GM12878 (cell line): ENCODE data around the gene ANKRD28. TPM values are rescaled to one million over a fixed set of nuclear protein-coding genes. Genes with fewer than 3 reads are reported as not detected.
"Not testable (repeated sequence)": the region's sequence is repeated elsewhere in the genome, so short reads cannot be mapped to it uniquely, and the experiment has no call there.

ENCODE experiments used
- ATAC-seq: fragments of 200-7000 bp; cut with Tn5 transposase; 3 replicates; pipeline ENCODE4 v1.9.1; 2020; ENCODE audit warnings: mild to moderate bottlenecking, moderate library complexity
- BruUV-seq: library from RNA; stranded (reverse); fragments of 400-500 nt; replicated peaks from 2 replicates; lab custom pipeline; 2021; lab: Mats Ljungman, UMichigan
- CTCF ChIA-PET: fragments of 300-600 bp; sonication (Branson Sonifier 250); formaldehyde crosslinking; extraction: SDS; loops from one replicate; lab custom pipeline; 2021; ENCODE audit warnings: inconsistent platforms; lab: Yijun Ruan, JAX
- POLR2A ChIA-PET: fragments of 350-600 bp; formaldehyde crosslinking; extraction: SDS; loops from one replicate; lab custom pipeline; 2021; ENCODE audit warnings: inconsistent platforms; lab: Charles Lee
- RAD21 ChIA-PET: fragments of 300-600 bp; sonication (Branson Sonifier 250); formaldehyde crosslinking; loops from one replicate; lab custom pipeline; 2023; ENCODE audit warnings: antibody characterized with exemption; ENCODE audit not compliant: unreplicated experiment; lab: Charles Lee
- SMC1A ChIA-PET: fragments of 300-600 bp; sonication (Branson Sonifier 250); formaldehyde crosslinking; loops from one replicate; lab custom pipeline; 2023; ENCODE audit not compliant: unreplicated experiment, uncharacterized antibody; lab: Charles Lee
- DNase-seq: peaks from one replicate; pipeline ENCODE4 v3.0.0-alpha.2; 2011; ENCODE audit warnings: low read depth, low spot score
- FAIRE-seq: peaks from 3 replicates; lab custom pipeline; 2011; peaks lifted over from hg19 to GRCh38; lab: Jason Lieb, UNC
- H2AFZ ChIP-seq: 2 replicates; pipeline ENCODE4 v1.6.0; 2011; ENCODE audit warnings: low read depth, low read length, control low read depth; ENCODE audit not compliant: control insufficient read depth
- H3K27ac ChIP-seq: 2 replicates; pipeline ENCODE4 v1.5.1; 2011; ENCODE audit warnings: control low read depth; ENCODE audit not compliant: control insufficient read depth, insufficient read depth
- H3K27me3 ChIP-seq, 2 experiments: replicated peaks in 1 of 2; 2 replicates each; pipeline versions ENCODE4 v1.6.0 to v1.6.1; 2011; ENCODE audit warnings: low read length in 1 of 2; ENCODE audit not compliant: control insufficient read depth in 2 of 2, insufficient read depth in 2 of 2
- H3K36me3 ChIP-seq, 2 experiments: 2 replicates each; pipeline ENCODE4 v1.5.1; 2011; ENCODE audit warnings: low read length in 1 of 2; ENCODE audit not compliant: control insufficient read depth in 2 of 2, insufficient read depth in 2 of 2
- H3K4me1 ChIP-seq: 2 replicates; pipeline ENCODE4 v1.6.1; 2011; ENCODE audit warnings: mild to moderate bottlenecking, low read length, moderate library complexity, mixed read lengths; ENCODE audit not compliant: control insufficient read depth, insufficient read depth
- H3K4me2 ChIP-seq: 2 replicates; pipeline ENCODE4 v1.6.0; 2011; ENCODE audit warnings: control low read depth; ENCODE audit not compliant: control insufficient read depth, insufficient read depth
- H3K4me3 ChIP-seq: fragments of 200-600 bp; sonication (generic); 2 replicates; pipeline ENCODE4 v1.5.1; 2016
- H3K79me2 ChIP-seq: 2 replicates; pipeline ENCODE4 v1.6.0; 2011; ENCODE audit warnings: low read length; ENCODE audit not compliant: control insufficient read depth, insufficient read depth
- H3K9ac ChIP-seq: 2 replicates; pipeline ENCODE4 v1.8.0; 2011; ENCODE audit warnings: low read length, control low read depth, mixed read lengths; ENCODE audit not compliant: control insufficient read depth, insufficient read depth
- H3K9me3 ChIP-seq: replicated peaks from 3 replicates; pipeline ENCODE4 v1.5.1; 2011; ENCODE audit warnings: mild to moderate bottlenecking, low read length; ENCODE audit not compliant: control insufficient read depth, insufficient read depth
- H4K20me1 ChIP-seq: 2 replicates; pipeline ENCODE4 v1.6.0; 2011; ENCODE audit not compliant: control insufficient read depth, insufficient read depth
- ATF2 ChIP-seq: IDR thresholded peaks from 2 replicates; pipeline ENCODE4 v1.6.1; 2012; ENCODE audit warnings: low read length, inconsistent platforms
- BACH1 ChIP-seq: fragments of 450-650 bp; IDR thresholded peaks from 2 replicates; pipeline ENCODE4 v1.6.1; 2017; ENCODE audit warnings: mild to moderate bottlenecking, borderline replicate concordance
- BCL11A ChIP-seq: IDR thresholded peaks from 2 replicates; pipeline ENCODE4 v1.6.1; 2011; ENCODE audit warnings: low read depth, low read length
- BCL3 ChIP-seq: IDR thresholded peaks from 2 replicates; pipeline ENCODE4 v1.6.1; 2011; ENCODE audit warnings: borderline replicate concordance, low read depth, mild to moderate bottlenecking, moderate library complexity, low read length; ENCODE audit not compliant: insufficient read depth, poor library complexity, severe bottlenecking
- CREM ChIP-seq: IDR thresholded peaks from 2 replicates; pipeline ENCODE4 v1.6.1; 2014; ENCODE audit warnings: antibody characterized with exemption, low read depth
- CTCF ChIP-seq, 3 experiments: IDR thresholded peaks in 2 of 3; conservative IDR thresholded peaks in 1 of 3; 2 replicates each; pipeline ENCODE4 v1.5.1; 2011; ENCODE audit warnings: low read depth in 3 of 3, low read length in 3 of 3, mild to moderate bottlenecking in 3 of 3, control low read depth in 2 of 3, moderate library complexity in 2 of 3, inconsistent platforms in 1 of 3, mixed read lengths in 1 of 3; ENCODE audit not compliant: control insufficient read depth in 2 of 3, insufficient read depth in 1 of 3; ENCODE audit errors: extremely low read depth in 1 of 3
- DPF2 ChIP-seq: fragments of 450-650 bp; IDR thresholded peaks from 2 replicates; pipeline ENCODE4 v1.6.1; 2017; ENCODE audit warnings: mild to moderate bottlenecking
- EP300 ChIP-seq, 2 experiments: fragments of 150-350 bp in 1 of 2; IDR thresholded peaks; 2 replicates each; pipeline ENCODE4 v1.6.1; 2011 to 2012; ENCODE audit warnings: low read depth in 2 of 2, low read length in 2 of 2, borderline replicate concordance in 1 of 2, improper control_type of control experiment in 1 of 2, inconsistent platforms in 1 of 2; ENCODE audit not compliant: control insufficient read depth in 1 of 2
- ETV6 ChIP-seq, 2 experiments: fragments of 450-650 bp in 1 of 2; IDR thresholded peaks in 1 of 2; conservative IDR thresholded peaks in 1 of 2; 2 replicates each; pipeline ENCODE4 v1.6.1; 2014; ENCODE audit warnings: antibody characterized with exemption in 1 of 2, borderline replicate concordance in 1 of 2, low read depth in 1 of 2, mild to moderate bottlenecking in 1 of 2, moderate library complexity in 1 of 2
- GATAD2B ChIP-seq: fragments of 450-650 bp; conservative IDR thresholded peaks from 2 replicates; pipeline ENCODE4 v1.6.1; 2017; ENCODE audit warnings: low read depth, mild to moderate bottlenecking, moderate library complexity
- IKZF1 ChIP-seq: fragments of 450-650 bp; conservative IDR thresholded peaks from 2 replicates; pipeline ENCODE4 v1.6.1; 2017; ENCODE audit warnings: antibody characterized with exemption, mild to moderate bottlenecking
- JUNB ChIP-seq: IDR thresholded peaks from 2 replicates; pipeline ENCODE4 v1.6.1; 2016; ENCODE audit warnings: antibody characterized with exemption, mild to moderate bottlenecking
- MEF2A ChIP-seq: IDR thresholded peaks from 2 replicates; pipeline ENCODE4 v1.6.1; 2011; ENCODE audit warnings: low read depth, mild to moderate bottlenecking, low read length, moderate library complexity; ENCODE audit not compliant: insufficient read depth
- MEF2B ChIP-seq: fragments of 450-650 bp; IDR thresholded peaks from 2 replicates; pipeline ENCODE4 v1.6.1; 2018; ENCODE audit warnings: mild to moderate bottlenecking, moderate library complexity; ENCODE audit not compliant: partially characterized antibody, poor library complexity, severe bottlenecking
- NFIC ChIP-seq: IDR thresholded peaks from 2 replicates; pipeline ENCODE4 v1.6.1; 2012; ENCODE audit warnings: low read depth, mild to moderate bottlenecking, inconsistent platforms, low read length, moderate library complexity
- RUNX3 ChIP-seq: IDR thresholded peaks from 2 replicates; pipeline ENCODE4 v1.6.1; 2012; ENCODE audit warnings: low read length, inconsistent platforms
- TCF12 ChIP-seq: IDR thresholded peaks from 2 replicates; pipeline ENCODE4 v1.6.1; 2011; ENCODE audit warnings: low read depth, mild to moderate bottlenecking, low read length
- ZNF24 ChIP-seq: fragments of 450-650 bp; IDR thresholded peaks from 2 replicates; pipeline ENCODE4 v1.6.1; 2017; ENCODE audit warnings: antibody characterized with exemption, mild to moderate bottlenecking
- WGBS: methylation state at CpG from one replicate; pipeline ENCODE4 v1.1.6; 2016; ENCODE audit warnings: low lambda C conversion rate; ENCODE audit not compliant: insufficient replicate concordance, insufficient coverage; ENCODE audit errors: missing lambda C conversion rate; 5-methylcytosine and 5-hydroxymethylcytosine counted together
- in situ Hi-C: fragments of 300-500 bp; cut with MboI; formaldehyde crosslinking; loops from 9 replicates; pipeline ENCODE4 v1.14.3; 2018; ENCODE audit warnings: mixed read lengths
- intact Hi-C: fragments of 100-400 bp; cut with micrococcal nuclease; formaldehyde crosslinking; loops from one replicate; pipeline ENCODE4 v1.14.2; 2022; ENCODE audit not compliant: unreplicated experiment
- polyA plus RNA-seq, 11 experiments: library from polyadenylated mRNA; depleted of rRNA in 4 of 11; unstranded in 6 of 11; stranded (reverse) in 5 of 11; fragments of >200 nt; fragmentation: Nextera tagmentation in 4 of 11; fragmentation: Illumina TruSeq in 1 of 11; extraction: Ambion mirVana in 4 of 11; extraction: Trizol in 1 of 11; gene quantifications; 1 replicate in 1 of 11; 2 replicates in 10 of 11; pipeline versions ENCODE4 v1.2.1 to v1.2.3, GENCODE V29; 2011 to 2016; ENCODE audit warnings: inconsistent platforms in 2 of 11, missing spikeins in 2 of 11, low read depth in 1 of 11
- total RNA-seq, 4 experiments: library from RNA; depleted of rRNA in 3 of 4; stranded (reverse); fragments of >200 nt in 3 of 4; fragmentation: Illumina TruSeq in 1 of 4; extraction: Trizol in 1 of 4; gene quantifications; 2 replicates each; pipeline versions ENCODE4 v1.2.1 to v1.2.3, GENCODE V29; 2013 to 2021

Gene ANKRD28
- total and polyA plus RNA-seq, 10 of the 15 experiments (the other 5 are each of a cell fraction or from before 2014, with no cell fraction given): 11.2 to 105 (median 38.3) TPM

- H3K27me3 ChIP-seq, FAIRE-seq, H3K9ac ChIP-seq, in situ Hi-C loops, H4K20me1 ChIP-seq, H3K9me3 ChIP-seq, intact Hi-C loops, H2AFZ ChIP-seq, H3K4me3 ChIP-seq: not testable (repeated sequence)
- peak; percentile 43 for DNase-seq
- Histone ChIP-seq H3K36me3 (peaks cover 3 to 13% of the 10 kb centered on the region in 2 experiments; a peak in 3 of 4 replicates), H3K79me2 (peaks cover 58% of the 10 kb centered on the region), H3K4me2 (peak overlapping the region; percentile 31; the same call in 1 of the 2 replicates), H3K4me1 (peaks cover 19% of the 10 kb centered on the region), H3K27ac (peak overlapping the region; percentile 43)
- ChIA-PET CTCF (interaction anchor here (0.9 to 3.9 kb wide), 9 partner anchors 8 to 49 kb away, joined by 3 to 16 read pairs (median 7); no protein-coding TSS in a partner anchor), RAD21 (interaction anchor here (1.1 to 2.6 kb wide), 15 partner anchors 10 to 173 kb away, joined by 3 to 31 read pairs (median 7); partner anchors contain the start of genes ANKRD28, BTD and HACL1), POLR2A (interaction anchor here (0.7 to 2.2 kb wide), 8 partner anchors 17 to 145 kb away, joined by 3 to 15 read pairs (median 9); partner anchors contain the start of gene ANKRD28), SMC1A (interaction anchor here (0.7 to 3.4 kb wide), 20 partner anchors 11 to 508 kb away, joined by 3 to 25 read pairs (median 6); partner anchors contain the start of gene ANKRD28)
- ATAC-seq: peak; percentile 65
- TSS peak; percentile 1 for BruUV-seq
- 30% methylated on average over 6 of the region's 6 CpGs for WGBS
- peak; percentile 85 for TF ChIP-seq IKZF1
- peak in 1 of 2 experiments; percentile 43; a peak in 1 of 4 replicates for TF ChIP-seq ETV6 (conservative IDR thresholded peaks at IDR 0.05 in 1 of 2, IDR thresholded peaks at IDR 0.05 in 1 of 2; ENCODE audit: borderline replicate concordance in 1 of 2, low read depth in 1 of 2)
- TF ChIP-seq RUNX3: peak; percentile 59
- peak; percentile 80; the same call in 1 of the 2 replicates for TF ChIP-seq DPF2
- 0 out of 6 replicates have a peak, but pooled peaks of 1 of the 3 experiments have one; percentile 2 for TF ChIP-seq CTCF (IDR thresholded peaks at IDR 0.05 in 2 of 3, conservative IDR thresholded peaks at IDR 0.05 in 1 of 3; ENCODE audit: control insufficient read depth in 2 of 3, extremely low read depth in 1 of 3, insufficient read depth in 1 of 3, low read depth in 3 of 3, low read length in 3 of 3)
- TF ChIP-seq BCL11A: peak; percentile 78
- peak; percentile 77 for TF ChIP-seq NFIC
- peak; percentile 89 for TF ChIP-seq MEF2B
- peak; percentile 62 to 77; a peak in 3 of 4 replicates for TF ChIP-seq EP300 (IDR thresholded peaks at IDR 0.05; ENCODE audit: borderline replicate concordance in 1 of 2, control insufficient read depth in 1 of 2, low read depth in 2 of 2, low read length in 2 of 2)
- TF ChIP-seq TCF12: peak; percentile 86
- TF ChIP-seq ZNF24: 0 out of 2 replicates have a peak, but pooled peaks have one; percentile 5
- 0 out of 2 replicates have a peak, but pooled peaks have one; percentile 9 for TF ChIP-seq BACH1
- peak; percentile 70 for TF ChIP-seq MEF2A
- TF ChIP-seq ATF2: peak; percentile 62; the same call in 1 of the 2 replicates
- peak; percentile 60 for TF ChIP-seq BCL3
- TF ChIP-seq GATAD2B: peak; percentile 45; the same call in 1 of the 2 replicates
- peak; percentile 70 for TF ChIP-seq JUNB
- TF ChIP-seq CREM: peak; percentile 60; the same call in 1 of the 2 replicates
Observed at GRCh38 chr3:15774931-15775560, 22.7 kb downstream of the ANKRD28 start.
